HG03558 (cell line): ENCODE data around the gene MARVELD3.

Source experiments
- ATAC-seq: cut with Tn5 transposase; IDR thresholded peaks from one replicate; pipeline ENCODE4 v1.9.1; 2021; ENCODE audit warnings: moderate number of reproducible peaks; ENCODE audit not compliant: unreplicated experiment; ENCODE audit errors: extremely low read depth

MARVELD3 gene

GRCh38 chr16:71618429-71618828 is 7.6 kb upstream of the MARVELD3 start:
- ATAC-seq: no peak

DNA sequence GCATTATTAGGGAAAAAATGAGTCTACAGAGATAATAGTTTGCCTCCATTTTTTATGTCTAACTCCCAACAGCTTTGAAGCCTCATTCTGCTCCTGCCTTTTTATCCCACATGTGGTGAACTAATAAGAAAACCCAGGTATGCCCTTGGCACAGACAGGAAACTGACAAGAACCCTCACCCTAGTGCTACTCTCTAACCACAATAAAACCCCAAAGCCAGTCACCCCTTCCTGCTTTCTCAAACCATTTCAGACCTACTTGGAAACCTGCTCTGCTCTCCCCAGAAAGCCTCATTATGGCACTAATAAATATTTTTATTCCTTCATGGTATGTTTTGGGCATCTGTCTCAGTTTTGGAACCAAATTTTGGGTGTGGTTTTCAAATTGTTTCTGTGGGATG is 3.9 kb upstream of the MARVELD3 start:
- ATAC-seq: no peak

DNA sequence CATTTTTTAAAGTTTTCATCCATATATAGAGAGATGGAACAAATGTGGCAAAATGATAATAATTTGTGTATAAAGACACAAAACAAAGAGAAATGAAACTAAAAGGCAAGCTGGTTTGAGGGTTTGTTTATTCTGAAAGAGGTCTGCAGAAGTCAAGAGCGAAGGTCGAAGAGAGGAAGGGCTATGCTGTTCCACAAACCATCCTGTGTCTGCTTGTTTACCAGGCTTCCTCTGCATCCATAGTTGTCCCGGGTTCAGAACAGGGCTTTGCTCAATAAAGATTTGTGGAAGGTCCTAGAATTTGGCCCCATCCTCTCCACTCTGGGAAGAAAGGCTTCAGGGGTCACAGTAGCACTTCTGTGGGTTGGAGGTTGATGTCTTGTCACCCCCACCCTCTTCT is 2.4 kb upstream of the MARVELD3 start:
- no peak for ATAC-seq

GRCh38 chr16:71625113-71625850 is 702 bp upstream of the MARVELD3 start:
- no peak for ATAC-seq

DNA sequence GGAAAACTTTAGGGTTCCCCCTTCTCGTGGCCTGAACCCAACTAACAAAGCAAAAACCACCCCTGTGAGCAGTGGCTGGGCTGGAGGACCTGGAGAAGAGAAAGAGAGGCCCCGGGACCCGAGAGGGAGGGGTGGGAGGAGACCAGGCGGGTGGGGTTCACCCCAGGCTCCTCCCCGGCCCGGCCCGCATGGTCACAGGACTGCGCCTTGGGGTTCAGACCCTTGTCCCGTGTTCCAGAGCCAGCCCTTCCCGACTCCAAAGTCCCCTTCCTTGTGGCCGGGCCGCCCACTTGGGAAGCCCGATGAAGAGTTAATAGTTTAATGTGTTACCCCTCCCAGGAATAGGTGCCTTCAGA is 852 bp downstream of the MARVELD3 start:
- no peak for ATAC-seq

DNA sequence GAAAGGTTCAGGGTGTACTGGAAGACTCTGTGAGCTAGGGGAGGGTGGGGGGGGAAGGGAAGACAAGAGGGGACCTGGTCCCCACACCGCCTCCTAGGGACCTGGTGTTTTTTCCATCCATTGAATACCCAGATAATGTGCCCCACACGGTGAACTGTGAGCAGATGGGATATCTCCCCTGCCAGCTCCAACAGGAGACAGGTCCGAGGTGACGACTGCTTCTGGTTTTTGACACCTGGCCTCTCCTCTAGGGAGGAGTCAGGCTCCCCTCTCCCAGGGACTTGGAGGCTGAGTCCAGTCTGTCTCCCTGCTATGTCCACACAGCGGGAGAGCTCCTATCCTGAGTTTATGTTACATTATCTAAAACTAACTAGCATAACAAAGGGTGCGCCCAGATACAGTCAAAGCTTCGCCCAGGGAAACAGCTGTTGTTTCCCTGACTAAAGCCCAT is 1.8 kb downstream of the MARVELD3 start:
- ATAC-seq: no peak

- no peak for ATAC-seq
Observed at GRCh38 chr16:71628810-71629209, 2.8 kb downstream of the MARVELD3 start.

DNA sequence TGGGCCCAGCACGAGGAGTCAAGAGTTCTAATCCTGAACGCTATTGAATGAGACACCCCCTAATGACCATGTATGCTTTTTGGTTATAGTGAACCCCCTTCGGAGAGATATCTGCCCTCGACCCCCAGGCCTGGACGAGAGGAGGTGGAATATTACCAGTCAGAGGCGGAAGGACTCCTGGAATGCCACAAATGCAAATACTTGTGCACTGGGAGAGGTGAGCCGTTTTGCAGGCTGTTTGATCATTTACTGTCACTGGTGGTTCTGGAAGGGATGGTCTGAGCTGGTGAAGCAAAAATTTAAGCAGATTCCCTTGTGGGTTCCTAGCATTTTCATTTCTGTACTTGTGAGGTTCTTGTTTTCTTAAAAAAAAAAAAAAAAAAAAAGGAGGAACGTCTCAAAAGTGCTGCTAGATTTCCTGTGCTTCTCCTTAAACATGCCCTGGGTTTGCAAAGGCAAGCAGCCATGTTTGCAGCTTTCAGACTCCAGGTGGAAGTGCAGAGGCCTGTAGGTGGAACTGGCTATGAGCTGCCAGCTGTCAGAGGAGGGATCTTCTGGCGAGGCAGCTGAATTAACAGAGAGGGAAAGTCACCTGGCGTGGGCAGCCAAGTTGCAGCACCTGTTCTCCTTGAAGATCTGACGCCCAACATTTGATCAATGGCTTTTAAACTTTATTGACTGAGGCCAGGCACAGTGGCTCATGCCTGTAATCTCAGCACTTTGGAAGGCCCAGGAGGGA is 3.5 kb downstream of the MARVELD3 start:
- ATAC-seq: no peak

- ATAC-seq: no peak
Observed at GRCh38 chr16:71630808-71631207, 4.8 kb downstream of the MARVELD3 start.

DNA sequence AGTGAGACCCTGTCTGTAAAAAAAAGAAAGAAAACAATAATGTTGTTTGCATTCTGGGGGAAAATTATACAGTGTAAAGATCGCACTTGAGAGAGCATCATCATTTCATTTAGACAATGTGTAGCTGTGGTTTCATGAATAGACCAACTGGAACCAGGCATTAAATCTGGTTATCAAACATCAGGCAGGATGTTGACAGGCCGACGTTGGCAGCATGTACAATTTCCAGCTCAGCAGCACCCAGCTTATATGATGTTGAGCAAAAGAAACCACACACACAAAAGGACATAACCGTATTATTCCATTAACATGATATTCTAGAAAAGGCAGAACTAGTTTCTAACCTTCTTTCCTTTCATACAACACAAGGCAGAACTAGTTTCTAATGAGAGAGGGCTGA is 5.8 kb downstream of the MARVELD3 start:
- no peak for ATAC-seq

- no peak for ATAC-seq
Observed at GRCh38 chr16:71635632-71636031, 9.6 kb downstream of the MARVELD3 start.

GRCh38 chr16:71637398-71637797 is 11.4 kb downstream of the MARVELD3 start:
- no peak for ATAC-seq

GRCh38 chr16:71645450-71645849 is 19.5 kb downstream of the MARVELD3 start:
- no peak for ATAC-seq

DNA sequence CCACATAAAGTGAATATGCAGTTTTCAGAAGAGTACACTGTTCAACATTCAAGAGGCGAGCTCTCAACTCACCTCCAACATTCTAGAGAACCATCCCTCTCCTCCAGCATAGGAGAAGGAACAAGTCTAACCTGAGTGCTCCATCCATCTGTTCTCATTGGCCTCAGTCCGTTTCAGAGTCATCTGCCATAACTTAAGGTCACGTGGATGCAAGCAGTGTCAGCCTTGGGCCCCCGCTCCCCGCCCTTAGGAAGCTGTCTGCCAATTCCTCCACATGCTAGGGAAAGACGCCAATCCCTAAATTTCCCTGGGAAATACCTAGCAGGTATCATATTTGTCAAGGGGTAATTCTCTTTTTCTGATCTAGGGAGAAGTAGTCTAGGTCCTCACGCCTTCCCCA is 21.4 kb downstream of the MARVELD3 start:
- ATAC-seq: no peak

- ATAC-seq: no peak
Observed at GRCh38 chr16:71648162-71648561, 22.2 kb downstream of the MARVELD3 start.

DNA sequence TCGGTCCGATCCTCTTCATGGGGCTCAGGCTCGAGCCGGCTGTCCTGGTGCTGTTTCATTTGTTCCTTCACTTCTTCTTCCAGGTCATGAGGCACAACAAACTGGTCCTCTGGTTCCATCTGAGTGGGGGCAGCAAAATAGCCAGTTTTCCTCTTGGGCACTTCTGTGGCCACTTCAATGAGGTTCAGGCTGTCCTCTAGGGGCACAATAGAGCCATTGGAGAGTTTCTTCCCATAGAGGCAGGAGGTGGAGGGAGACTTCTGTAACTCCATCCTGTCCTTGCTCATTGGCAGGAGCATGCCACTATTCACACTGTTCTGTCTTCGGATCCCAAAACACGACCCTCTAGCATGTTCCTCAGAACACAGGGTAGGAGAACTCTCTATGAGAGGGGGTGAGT is 22.9 kb downstream of the MARVELD3 start:
- no peak for ATAC-seq

- ATAC-seq: no peak
Observed at GRCh38 chr16:71649704-71650103, 23.7 kb downstream of the MARVELD3 start.

GRCh38 chr16:71658771-71659170 is 32.8 kb downstream of the MARVELD3 start:
- ATAC-seq: no peak

DNA sequence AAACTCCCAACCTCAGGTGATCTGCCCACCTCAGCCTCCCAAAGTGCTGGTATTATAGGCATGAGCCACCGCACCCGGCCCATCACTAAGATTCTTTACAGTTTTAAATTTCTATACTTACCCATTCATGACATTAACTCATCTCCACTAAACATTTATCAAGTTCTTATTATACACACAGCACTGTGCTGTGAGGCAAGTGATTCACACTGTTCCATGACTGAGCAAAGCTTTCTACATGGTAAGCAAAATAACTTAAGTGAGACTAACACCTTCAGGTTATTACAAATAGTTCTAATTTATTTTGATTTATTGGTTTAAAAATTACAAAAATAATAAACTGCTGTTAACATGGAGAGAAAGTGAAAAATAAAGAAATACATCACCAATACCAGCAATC is 33.5 kb downstream of the MARVELD3 start:
- no peak for ATAC-seq

GRCh38 chr16:71666264-71666663 is 40.3 kb downstream of the MARVELD3 start:
- no peak for ATAC-seq

GRCh38 chr16:71666928-71667707 is 41.1 kb downstream of the MARVELD3 start:
- ATAC-seq: no peak
